ENCODE results near the gene TEX2. TPM values are rescaled to one million over a fixed set of nuclear protein-coding genes. Genes with fewer than 3 reads are reported as not detected.
A peak's percentile ranks its signal among the peaks of the same experiment; 100 is the strongest.

Gene TEX2
- total RNA-seq, 6 experiments from 2014 or later = 29.1 to 46.6 (median 33.7) TPM

- Histone ChIP-seq H3K4me3 (peak within 1 kb of the TSS; percentile 72 to 86 (median 75)), H3K9me3 (no peaks in the 10 kb centered on the region), H3K4me1 (peaks cover 0 to 45% (median 6%) of the 10 kb centered on the region in 4 donors), H3K27ac (peak within 1 kb of the TSS; percentile 89 to 99 (median 95)), H3K27me3 (no peaks in the 10 kb centered on the region), H3K36me3 (no peaks in the 10 kb centered on the region)
- peak; percentile 97 for DNase-seq
- peak; percentile 85 to 94 (median 88) for ATAC-seq
- intact Hi-C loops (cut with DNase I) = loop anchor here (5.0 to 10.0 kb wide), 4 partner anchors 65 to 215 kb away; partner anchors contain the start of genes CSHL1 (in 1 of the 2) and GH1 (in 1 of the 2)
- peak; percentile 97 for TF ChIP-seq POLR2A (IDR thresholded peaks at IDR 0.05)
- TF ChIP-seq CTCF (IDR thresholded peaks at IDR 0.05) = no peak
- WGBS (ENCODE audit: insufficient coverage, low coverage, low lambda C conversion rate, missing lambda C conversion rate) = 0% methylated on average over 29 of the region's 98 CpGs
These were observed 133.1 kb downstream of the TEX2 start, which contains the start of gene ERN1 for GRCh38 chr17:64129765-64130558. Gene ERN1 (minus strand): TSS chr17:64130144. CDS start chr17:64130029, 115 bp downstream.

- intact Hi-C loops (cut with DNase I) = loop anchor here in 1 of 2 donors (10.0 kb wide), 1 partner anchor 65 kb away; no protein-coding TSS in a partner anchor
- Histone ChIP-seq H3K4me1 (peaks cover 0 to 40% (median 6%) of the 10 kb centered on the region in 4 donors), H3K4me3 (peak overlapping the region; percentile 72 to 86 (median 75)), H3K9me3 (no peaks in the 10 kb centered on the region), H3K27me3 (no peaks in the 10 kb centered on the region), H3K27ac (peak overlapping the region; percentile 89 to 99 (median 95)), H3K36me3 (no peaks in the 10 kb centered on the region)
- ATAC-seq = no peak
- WGBS (ENCODE audit: insufficient coverage, low coverage, low lambda C conversion rate, missing lambda C conversion rate) = 0% methylated on average over 6 of the region's 31 CpGs
- DNase-seq = no peak
- no peak for TF ChIP-seq POLR2A (IDR thresholded peaks at IDR 0.05)
- TF ChIP-seq CTCF (IDR thresholded peaks at IDR 0.05) = no peak
These were observed 133.6 kb downstream of the TEX2 start for GRCh38 chr17:64129515-64129764.

GRCh38 chr17:64128787-64129514 is 134.1 kb downstream of the TEX2 start:
- Histone ChIP-seq H3K4me3 (peak overlapping the region; percentile 72 to 86 (median 75)), H3K9me3 (no peaks in the 10 kb centered on the region), H3K27me3 (no peaks in the 10 kb centered on the region), H3K27ac (peak overlapping the region; percentile 89 to 99 (median 95)), H3K4me1 (peaks cover 0 to 37% (median 6%) of the 10 kb centered on the region in 4 donors), H3K36me3 (no peaks in the 10 kb centered on the region)
- TF ChIP-seq POLR2A (IDR thresholded peaks at IDR 0.05) = no peak
- TF ChIP-seq CTCF (IDR thresholded peaks at IDR 0.05) = no peak
- peak in 3 of 4 donors; percentile 28 to 33 (median 29) for ATAC-seq
- DNase-seq = peak in 1 of 3 donors; percentile 63
- 3% methylated on average over 15 of the region's 15 CpGs for WGBS (ENCODE audit: insufficient coverage, low coverage, low lambda C conversion rate, missing lambda C conversion rate)
- intact Hi-C loops (cut with DNase I) = loop anchor here in 1 of 2 donors (10.0 kb wide), 1 partner anchor 64 kb away; no protein-coding TSS in a partner anchor

GRCh38 chr17:64126918-64127317 is 136.1 kb downstream of the TEX2 start:
- H3K4me1 ChIP-seq = peaks cover 0 to 51% (median 11%) of the 10 kb centered on the region in 4 donors
- H3K36me3 ChIP-seq = no peaks in the 10 kb centered on the region
- DNase-seq (no peak), ATAC-seq (no peak)
- H3K27ac ChIP-seq = peak overlapping the region in 2 of 3 donors; percentile 8 to 99
- 47% methylated on average over 1 of the region's 1 CpG for WGBS (ENCODE audit: insufficient coverage, low coverage, low lambda C conversion rate, missing lambda C conversion rate)
- TF ChIP-seq POLR2A (IDR thresholded peaks at IDR 0.05) (no peak), CTCF (IDR thresholded peaks at IDR 0.05) (no peak)
- intact Hi-C loops (cut with DNase I) = loop anchor here in 1 of 2 donors (10.0 kb wide), 1 partner anchor 62 kb away; no protein-coding TSS in a partner anchor
- H3K27me3 ChIP-seq = no peaks in the 10 kb centered on the region
- no peaks in the 10 kb centered on the region for H3K9me3 ChIP-seq
- no peak overlapping the region for H3K4me3 ChIP-seq
